ENCODE results near the gene DAND5. TPM values are rescaled to one million over a fixed set of nuclear protein-coding genes. Genes with fewer than 3 reads are reported as not detected.

The DAND5 gene
- total and polyA plus RNA-seq, 10 of the 15 experiments (the other 5 are each of a cell fraction or from before 2014, with no cell fraction given) = 0.06 to 0.15 (median 0.12) TPM; not detected in 5

GRCh38 chr19:12973236-12973635, 3.9 kb downstream of the DAND5 start (continued):
- TF ChIP-seq MLLT1 (IDR thresholded peaks at IDR 0.05) (no peak), ZBTB40 (IDR thresholded peaks at IDR 0.05; ENCODE audit: borderline replicate concordance) (no peak), ELK1 (IDR thresholded peaks at IDR 0.05; ENCODE audit: low read depth, low read length) (no peak), TBL1XR1 (IDR thresholded peaks at IDR 0.05; ENCODE audit: low read depth, low read length) (no peak), RAD21 (IDR thresholded peaks at IDR 0.05; ENCODE audit: insufficient read depth, low read depth, low read length) (no peak), JUND (IDR thresholded peaks at IDR 0.05; ENCODE audit: low read depth, low read length) (no peak)

All from GM12878 (cell line).